Measurements from ENCODE around the gene CRKL. TPM values are rescaled to one million over a fixed set of nuclear protein-coding genes. Genes with fewer than 3 reads are reported as not detected.
A peak's percentile ranks its signal among the peaks of the same experiment; 100 is the strongest.

CRKL gene
- total and polyA plus RNA-seq, 2 donors (not counting 1 experiment from before 2014, with no cell fraction given): 17.1 to 76.7 TPM

DNA sequence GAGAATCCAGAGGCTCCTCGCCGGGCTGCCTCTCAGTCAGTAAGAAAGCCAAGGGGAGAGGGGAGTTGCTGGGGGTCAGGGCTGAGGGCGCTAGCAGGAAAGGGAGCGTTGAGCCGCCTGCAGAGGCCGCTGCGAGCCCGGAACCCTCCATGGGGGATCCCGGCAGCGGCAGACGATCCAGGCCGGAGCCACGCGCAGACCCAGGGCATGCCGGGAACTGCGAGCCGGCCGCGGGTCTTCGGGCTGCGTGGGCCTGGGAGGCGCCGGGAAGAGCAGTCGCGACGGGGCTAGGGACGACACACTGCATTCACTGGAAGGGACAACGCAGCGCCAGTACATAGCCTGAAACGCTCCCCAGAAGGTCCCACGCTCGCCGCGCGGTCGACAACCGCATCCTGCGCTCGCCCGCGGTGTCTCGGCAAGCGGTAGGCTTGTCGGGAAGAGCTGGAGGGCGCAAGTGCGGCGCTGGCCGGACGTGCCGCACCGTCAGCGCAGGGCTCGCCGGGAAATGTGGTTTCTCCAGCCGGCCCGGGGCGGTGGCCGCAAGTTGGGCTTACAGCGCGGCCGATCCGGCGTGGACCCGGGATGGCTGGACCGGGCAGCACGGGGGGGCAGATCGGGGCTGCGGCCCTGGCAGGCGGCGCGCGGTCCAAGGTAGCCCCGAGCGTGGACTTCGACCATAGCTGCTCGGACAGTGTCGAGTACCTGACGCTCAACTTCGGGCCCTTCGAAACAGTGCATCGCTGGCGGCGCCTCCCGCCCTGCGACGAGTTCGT is 64.8 kb downstream of the CRKL start, which contains the start of gene LZTR1:
Gene LZTR1, plus strand, starts transcription at position 511 of the 776 bp plus-strand sequence. Its CDS starts 75 bp downstream, at position 586.
- Histone ChIP-seq H3K4me2 (replicated peaks; ENCODE audit: low read depth, low read length, poor library complexity, severe bottlenecking) (peak within 1 kb of the TSS; percentile 92), H3K27ac (ENCODE audit: low read length in 2 of 2) (peak within 1 kb of the TSS; percentile 75 to 79), H3K4me3 (ENCODE audit: control extremely low read depth in 1 of 5, extremely low read depth in 1 of 5, insufficient read depth in 1 of 5, low read depth in 2 of 5, low read length in 4 of 5) (peak within 1 kb of the TSS; percentile 53 to 85 (median 77)), H3K79me2 (ENCODE audit: control insufficient read depth, insufficient read depth, low read length) (peaks cover 18% of the 10 kb centered on the region), H3K36me3 (replicated peaks in 1 of 2; ENCODE audit: control extremely low read depth in 1 of 2, control insufficient read depth in 1 of 2, extremely low read depth in 1 of 2, insufficient read depth in 2 of 2, low read length in 1 of 2) (no peaks in the 10 kb centered on the region), H3K4me1 (ENCODE audit: control insufficient read depth in 2 of 2, insufficient read depth in 2 of 2, low read length in 2 of 2) (peaks cover 24 to 34% of the 10 kb centered on the region in 2 donors), H3K9me3 (ENCODE audit: control extremely low read depth in 1 of 3, control insufficient read depth in 2 of 3, insufficient read depth in 1 of 3, low read length in 2 of 3) (peaks cover 0 to 22% (median 8%) of the 10 kb centered on the region in 3 donors), H4K20me1 (ENCODE audit: control insufficient read depth, insufficient read depth, low read length, poor library complexity, severe bottlenecking) (no peaks in the 10 kb centered on the region), H3K27me3 (replicated peaks in 1 of 4; ENCODE audit: control extremely low read depth in 1 of 4, control insufficient read depth in 3 of 4, insufficient read depth in 4 of 4, low read length in 3 of 4) (peaks cover 0 to 3% (median 0%) of the 10 kb centered on the region in 4 experiments), H2AFZ (ENCODE audit: insufficient read depth, low read depth, low read length, poor library complexity, severe bottlenecking) (peak within 1 kb of the TSS; percentile 78), H3K9ac (ENCODE audit: low read length) (peak within 1 kb of the TSS; percentile 74)
- peak; percentile 85 for ATAC-seq (ENCODE audit: low read depth)
- Mint-ChIP-seq H3K4me1 (peaks cover 36% of the 10 kb centered on the region), H3K4me3 (peak within 1 kb of the TSS; percentile 95), H3K27ac (peak within 1 kb of the TSS; percentile 89), H3K9me3 (ENCODE audit: insufficient read depth) (no peaks in the 10 kb centered on the region), H3K27me3 (peaks cover 3% of the 10 kb centered on the region)
- peak; percentile 87 for DNase-seq
- CTCF ChIA-PET: interaction anchor here (0.6 to 2.1 kb wide), 8 partner anchors 10 to 80 kb away, joined by 3 to 14 read pairs (median 4); partner anchors contain the start of gene THAP7
- under 1% methylated on average over 87 of the region's 87 CpGs for WGBS (ENCODE audit: insufficient coverage)
- POLR2A ChIA-PET: interaction anchor here (0.6 kb wide), 1 partner anchor 665 kb away, joined by 4 read pairs; no protein-coding TSS in a partner anchor
- intact Hi-C loops (cut with micrococcal nuclease): loop anchor here (1.0 to 10.0 kb wide), 3 partner anchors 20 to 63 kb away; partner anchors contain the start of genes LRRC74B and THAP7
- no peak for TF ChIP-seq EZH2 (IDR thresholded peaks at IDR 0.05; ENCODE audit: borderline replicate concordance, insufficient read depth, low read depth, low read length, poor library complexity, severe bottlenecking)
- TF ChIP-seq, protein P1, sequence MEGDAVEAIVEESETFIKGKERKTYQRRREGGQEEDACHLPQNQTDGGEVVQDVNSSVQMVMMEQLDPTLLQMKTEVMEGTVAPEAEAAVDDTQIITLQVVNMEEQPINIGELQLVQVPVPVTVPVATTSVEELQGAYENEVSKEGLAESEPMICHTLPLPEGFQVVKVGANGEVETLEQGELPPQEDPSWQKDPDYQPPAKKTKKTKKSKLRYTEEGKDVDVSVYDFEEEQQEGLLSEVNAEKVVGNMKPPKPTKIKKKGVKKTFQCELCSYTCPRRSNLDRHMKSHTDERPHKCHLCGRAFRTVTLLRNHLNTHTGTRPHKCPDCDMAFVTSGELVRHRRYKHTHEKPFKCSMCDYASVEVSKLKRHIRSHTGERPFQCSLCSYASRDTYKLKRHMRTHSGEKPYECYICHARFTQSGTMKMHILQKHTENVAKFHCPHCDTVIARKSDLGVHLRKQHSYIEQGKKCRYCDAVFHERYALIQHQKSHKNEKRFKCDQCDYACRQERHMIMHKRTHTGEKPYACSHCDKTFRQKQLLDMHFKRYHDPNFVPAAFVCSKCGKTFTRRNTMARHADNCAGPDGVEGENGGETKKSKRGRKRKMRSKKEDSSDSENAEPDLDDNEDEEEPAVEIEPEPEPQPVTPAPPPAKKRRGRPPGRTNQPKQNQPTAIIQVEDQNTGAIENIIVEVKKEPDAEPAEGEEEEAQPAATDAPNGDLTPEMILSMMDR (IDR thresholded peaks at IDR 0.05): peak; percentile 51
